NCI-H524 (cell line): Measurements from ENCODE around the gene WDR27.
"Not testable (repeated sequence)": the region's sequence is repeated elsewhere in the genome, so short reads cannot be mapped to it uniquely, and the experiment has no call there.

Experiments used
- DNase-seq, 2 experiments: peaks; one replicate each; lab custom pipeline; 2025; lab: John Stamatoyannopoulos, UW

WDR27 gene

DNA sequence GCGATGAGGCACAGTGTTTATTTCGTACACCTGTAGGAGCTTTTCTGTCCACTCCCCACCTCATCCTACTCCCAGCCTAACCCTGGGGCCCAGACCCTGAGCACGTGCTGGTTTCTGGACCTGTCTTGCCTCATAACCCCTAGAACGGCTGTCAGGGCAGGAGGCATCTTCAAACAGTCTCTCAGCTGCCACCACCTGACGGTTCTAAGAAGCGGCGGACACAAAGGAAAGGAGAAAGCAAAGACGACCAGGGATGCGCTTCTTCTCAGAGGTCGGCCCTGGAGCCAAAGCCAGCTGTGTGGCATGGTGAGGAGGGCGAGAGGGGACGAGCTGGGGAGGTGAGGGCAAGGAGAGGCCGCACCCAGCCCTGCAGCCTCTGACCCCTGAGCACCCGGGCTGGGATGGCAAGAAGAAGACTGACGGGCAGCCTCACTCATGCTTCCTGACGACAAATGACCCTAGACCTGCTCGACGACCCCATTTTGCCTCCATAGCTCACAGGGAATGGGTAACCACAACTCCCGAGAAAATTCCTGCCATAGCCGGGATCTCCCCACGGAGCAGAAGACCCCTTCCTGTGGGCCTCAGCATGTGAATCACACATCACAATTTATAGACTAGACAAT, 62.1 kb downstream of the WDR27 start:
- no peak for DNase-seq

- DNase-seq, result no peak
Observed at GRCh38 chr6:169638915-169639314, 62.9 kb downstream of the WDR27 start.

DNA sequence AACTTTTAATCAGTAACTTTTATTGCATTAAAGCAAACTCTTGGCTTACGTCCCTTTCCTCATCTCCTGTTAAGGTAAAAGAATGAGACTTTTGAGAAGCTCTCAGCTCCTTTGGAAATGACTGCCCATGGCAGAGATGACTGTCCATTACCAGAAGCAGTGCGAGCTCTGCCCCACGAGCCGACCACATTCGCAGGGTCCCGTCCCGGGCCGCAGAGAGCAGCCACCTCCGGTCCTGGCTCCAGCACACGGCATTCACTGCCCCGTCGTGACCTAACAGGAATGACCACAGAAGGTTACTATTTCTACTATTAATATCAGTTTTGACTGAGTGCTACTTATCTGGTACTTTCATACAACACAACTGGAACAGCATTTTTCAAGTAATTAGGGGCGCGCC, 63.4 kb downstream of the WDR27 start:
- DNase-seq, result no peak

- no peak for DNase-seq
Observed at GRCh38 chr6:169635345-169635744, 66.5 kb downstream of the WDR27 start.

GRCh38 chr6:169632841-169633240, 69.0 kb downstream of the WDR27 start:
- DNase-seq, result no peak

GRCh38 chr6:169629256-169629655, 72.6 kb downstream of the WDR27 start:
- no peak for DNase-seq

GRCh38 chr6:169627736-169628607, 73.9 kb downstream of the WDR27 start:
- no peak for DNase-seq

DNA sequence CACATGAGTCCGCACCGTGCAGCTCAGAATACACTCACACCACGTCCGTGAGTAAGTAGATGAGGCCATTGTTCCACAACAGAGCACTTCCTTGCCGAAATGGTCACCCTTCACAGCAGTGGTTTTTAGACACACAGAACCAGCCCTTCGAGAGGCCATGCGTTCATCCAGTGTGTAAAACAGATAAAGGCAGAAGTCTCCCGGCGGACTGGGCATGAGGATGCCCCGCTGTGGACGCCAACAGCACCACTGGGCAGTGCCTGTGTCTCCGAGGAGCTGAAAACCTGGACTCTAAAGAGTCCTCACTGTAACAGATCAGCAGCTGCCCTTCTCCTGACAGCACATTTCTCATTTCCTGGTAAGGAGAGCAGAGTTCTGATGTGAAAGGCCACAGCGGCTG, 75.2 kb downstream of the WDR27 start:
- no peak for DNase-seq

GRCh38 chr6:169626169-169626568, 75.7 kb downstream of the WDR27 start:
- DNase-seq, result no peak

GRCh38 chr6:169625376-169625775, 76.5 kb downstream of the WDR27 start:
- DNase-seq, result no peak

DNA sequence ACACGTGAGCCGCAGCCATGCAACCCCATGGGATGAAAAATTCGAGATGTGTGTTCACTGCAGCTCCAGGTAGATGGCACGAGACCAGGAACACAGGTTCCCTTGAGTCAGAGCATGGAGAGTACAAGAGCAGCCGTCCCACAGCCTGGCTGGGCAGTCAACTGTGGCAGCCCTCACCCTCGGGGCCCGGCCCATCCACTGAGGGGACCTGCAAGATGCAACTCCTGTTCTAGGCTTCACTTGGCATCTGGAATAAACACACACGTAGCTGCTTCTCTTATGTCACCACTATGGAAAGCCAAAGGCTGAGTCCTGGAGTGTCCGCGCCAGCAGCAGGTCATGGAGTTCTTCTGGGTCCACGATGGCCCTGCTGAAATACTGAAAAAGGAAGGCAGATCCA, 77.0 kb downstream of the WDR27 start:
- DNase-seq, result no peak

DNA sequence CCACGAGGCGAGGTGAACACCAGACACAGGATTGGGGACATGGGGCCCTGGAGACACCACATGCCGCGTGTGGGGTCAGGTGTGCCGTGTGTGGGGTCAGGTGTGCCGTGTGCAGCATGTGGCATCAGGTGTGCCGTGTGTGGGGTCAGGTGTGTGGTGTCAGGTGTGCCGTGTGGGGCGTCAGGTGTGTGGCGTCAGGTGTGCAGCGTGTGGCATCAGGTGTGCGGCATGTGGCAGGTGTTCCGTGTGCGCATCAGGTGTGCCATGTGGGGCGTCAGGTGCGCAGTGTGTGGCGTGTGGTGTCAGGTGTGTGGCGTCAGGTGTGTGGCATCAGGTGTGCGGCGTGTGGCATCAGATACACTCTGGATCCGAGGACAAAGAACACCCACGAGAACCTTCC, 77.9 kb downstream of the WDR27 start:
- no peak for DNase-seq

- no peak for DNase-seq
Observed at GRCh38 chr6:169623343-169623742, 78.5 kb downstream of the WDR27 start.

DNA sequence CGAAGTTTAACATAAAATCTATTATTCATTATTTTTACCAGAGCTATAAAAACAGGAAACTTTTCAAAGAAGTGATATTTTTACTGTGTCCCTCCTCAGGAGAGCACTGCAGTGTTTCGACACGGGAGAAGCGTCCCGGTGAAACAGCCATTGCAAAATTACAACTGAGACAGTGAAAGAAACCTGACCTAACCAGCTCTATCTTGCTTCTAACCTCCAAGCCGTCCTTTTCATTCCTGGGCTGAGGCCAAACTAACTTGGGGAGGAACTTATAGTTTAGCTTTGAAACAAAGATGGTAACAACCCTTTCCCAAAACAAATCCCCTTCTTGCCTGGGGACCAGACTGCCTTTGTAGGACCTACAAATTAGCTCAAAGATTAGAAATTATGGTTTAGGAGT, 79.2 kb downstream of the WDR27 start:
- DNase-seq, result no peak

- DNase-seq, result no peak
Observed at GRCh38 chr6:169621311-169621710, 80.5 kb downstream of the WDR27 start.

GRCh38 chr6:169620171-169621130, 81.4 kb downstream of the WDR27 start:
- DNase-seq, result no peak

GRCh38 chr6:169619650-169620049, 82.2 kb downstream of the WDR27 start:
- DNase-seq, result no peak

GRCh38 chr6:169618526-169619490, 83.0 kb downstream of the WDR27 start:
- DNase-seq, result no peak

GRCh38 chr6:169617562-169617961, 84.3 kb downstream of the WDR27 start:
- no peak for DNase-seq

GRCh38 chr6:169608609-169609008, 93.2 kb downstream of the WDR27 start:
- not testable (repeated sequence) for DNase-seq

DNA sequence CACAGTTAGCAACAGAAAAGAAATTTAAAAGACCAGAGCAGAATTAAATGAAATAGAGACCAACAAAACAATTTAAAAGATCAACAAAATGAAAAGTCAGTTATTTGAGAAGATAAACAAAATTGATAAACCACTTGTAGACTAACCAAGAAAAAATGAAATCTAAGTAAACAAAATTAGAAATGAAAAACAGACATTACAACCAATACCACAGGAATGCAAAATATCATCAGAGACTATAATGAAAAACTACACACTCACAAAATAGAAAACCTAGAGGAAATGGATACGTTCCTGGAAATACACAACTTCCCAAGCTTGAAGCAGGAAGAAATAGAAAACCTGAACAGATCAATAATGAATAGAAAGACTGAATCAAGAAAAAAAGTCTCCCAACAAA, 97.8 kb downstream of the WDR27 start:
- no peak for DNase-seq
